SU-DHL-6 (cell line): Measurements from ENCODE around the gene PLAGL1.

Source experiments
- H2AFZ ChIP-seq: fragments of 200-600 bp; sonication (generic); 2 replicates; pipeline ENCODE4 v1.6.1; 2014; ENCODE audit warnings: low read depth, mild to moderate bottlenecking, moderate library complexity, mixed read lengths, antibody characterized with exemption, low read length; ENCODE audit not compliant: severe bottlenecking
- H3F3A ChIP-seq: fragments of 200-600 bp; shearing (Covaris generic); 2 replicates; pipeline ENCODE4 v1.6.0; 2016; ENCODE audit warnings: antibody characterized with exemption, mild to moderate bottlenecking; ENCODE audit not compliant: insufficient read depth
- H3K27ac ChIP-seq: fragments of 200-600 bp; sonication (generic); 2 replicates; pipeline ENCODE4 v1.5.1; 2016; ENCODE audit warnings: low read depth, mild to moderate bottlenecking, low read length, moderate library complexity, mixed read lengths
- H3K27me3 ChIP-seq: fragments of 200-600 bp; sonication (generic), shearing (Covaris generic); 2 replicates; pipeline ENCODE4 v1.6.0; 2014; ENCODE audit warnings: mild to moderate bottlenecking, low read length
- H3K36me3 ChIP-seq: fragments of 200-600 bp; sonication (generic); 2 replicates; pipeline ENCODE4 v1.6.1; 2014; ENCODE audit warnings: mild to moderate bottlenecking, low read length, mixed read lengths
- H3K4me2 ChIP-seq: fragments of 300-600, 200-600 bp; shearing (Covaris generic), sonication (generic); 2 replicates; pipeline ENCODE4 v1.6.0; 2014; ENCODE audit warnings: low read length, low read depth, mild to moderate bottlenecking; ENCODE audit not compliant: poor library complexity, severe bottlenecking
- H3K4me3 ChIP-seq: fragments of 200-600 bp; sonication (generic); 2 replicates; pipeline ENCODE4 v1.5.1; 2014; ENCODE audit warnings: antibody characterized with exemption, low read length, mild to moderate bottlenecking, mixed read lengths; ENCODE audit not compliant: insufficient read depth, poor library complexity, severe bottlenecking
- H3K79me2 ChIP-seq: fragments of 200-600 bp; sonication (generic); 2 replicates; pipeline ENCODE4 v1.6.1; 2014; ENCODE audit warnings: mild to moderate bottlenecking, low read length, moderate library complexity; ENCODE audit not compliant: insufficient read depth
- H3K9ac ChIP-seq: fragments of 200-600 bp; sonication (generic); 2 replicates; pipeline ENCODE4 v1.7.0; 2014; ENCODE audit warnings: mild to moderate bottlenecking, low read length
- H3K9me2 ChIP-seq: fragments of 200-600 bp; sonication (generic); replicated peaks from 2 replicates; pipeline ENCODE4 v1.6.1; 2014; ENCODE audit warnings: low read length; ENCODE audit not compliant: insufficient read depth
- H3K9me3 ChIP-seq: fragments of 200-600 bp; sonication (generic); 2 replicates; pipeline ENCODE4 v1.6.1; 2014; ENCODE audit warnings: low read length, mixed read lengths; ENCODE audit not compliant: insufficient read depth
- H4K20me1 ChIP-seq: fragments of 200-600 bp; sonication (generic); 2 replicates; pipeline ENCODE4 v1.6.1; 2014; ENCODE audit warnings: low read depth, mild to moderate bottlenecking, antibody characterized with exemption, low read length, moderate library complexity, mixed read lengths
- CTCF ChIP-seq: fragments of 200-600 bp; sonication (generic); IDR thresholded peaks from one replicate; pipeline ENCODE4 v1.5.1; 2017; ENCODE audit warnings: antibody characterized with exemption, mild to moderate bottlenecking, low read length, moderate library complexity; ENCODE audit not compliant: insufficient read depth, poor library complexity, severe bottlenecking
- EZH2phosphoT487 ChIP-seq: fragments of 200-600 bp; sonication (generic), shearing (Covaris generic); conservative IDR thresholded peaks from 2 replicates; pipeline ENCODE4 v1.6.1; 2018; ENCODE audit warnings: mild to moderate bottlenecking, antibody characterized with exemption, low read length, moderate library complexity, mixed read lengths

The PLAGL1 gene

GRCh38 chr6:143894655-143895054 is 113.4 kb downstream of the PLAGL1 start:
- Histone ChIP-seq H3K79me2 (no peaks in the 10 kb centered on the region), H2AFZ (no peak overlapping the region), H3F3A (no peaks in the 10 kb centered on the region), H3K9ac (no peak overlapping the region), H3K9me2 (no peaks in the 10 kb centered on the region), H3K9me3 (no peaks in the 10 kb centered on the region), H3K4me2 (no peak overlapping the region), H3K27me3 (no peaks in the 10 kb centered on the region), H3K27ac (no peak overlapping the region), H4K20me1 (no peaks in the 10 kb centered on the region), H3K4me3 (no peak overlapping the region), H3K36me3 (no peaks in the 10 kb centered on the region)
- TF ChIP-seq CTCF (no peak), EZH2phosphoT487 (no peak)
